Measurements from ENCODE around the gene NCOA7. TPM values are rescaled to one million over a fixed set of nuclear protein-coding genes. Genes with fewer than 3 reads are reported as not detected.

Gene NCOA7
- total RNA-seq, 4 donors from 2014 or later, result 16.7 to 28.3 (median 21.2) TPM

DNA sequence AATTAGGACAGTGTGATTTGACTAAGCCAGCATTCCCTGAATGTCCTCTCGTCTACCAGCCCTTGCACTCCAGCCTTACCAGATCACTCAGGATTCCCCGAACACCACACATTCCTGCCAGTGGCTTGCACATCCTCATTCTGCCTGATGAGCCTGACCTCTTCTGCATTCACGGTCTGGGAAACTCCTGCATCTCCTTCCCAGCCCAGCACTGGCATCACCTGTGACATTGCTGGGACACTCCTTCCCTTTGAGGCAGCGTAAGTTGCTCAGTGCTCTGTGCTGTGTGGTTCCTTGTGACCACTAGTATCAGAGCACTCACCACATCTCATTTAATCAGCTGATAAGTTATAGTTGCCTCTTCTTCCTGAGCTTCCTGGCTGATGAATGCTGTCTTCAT lies 17.3 kb downstream of the NCOA7 start:
- no peaks in the 10 kb centered on the region for H3K9me3 ChIP-seq
- H3K27ac ChIP-seq, result no peak overlapping the region
- no peak overlapping the region for H3K4me3 ChIP-seq
- H3K36me3 ChIP-seq, result no peaks in the 10 kb centered on the region
- 79 to 89% methylated on average over 3 to 4 of the region's 4 CpGs for WGBS, 2 donors (ENCODE audit: low coverage in 1 of 2)
- peaks cover 0 to 20% (median 0%) of the 10 kb centered on the region in 4 donors for H3K4me1 ChIP-seq
- intact Hi-C loops (cut with DNase I; ENCODE audit: low total_unique reads), result no loop called here
- H3K27me3 ChIP-seq, result no peaks in the 10 kb centered on the region
- no peak for TF ChIP-seq CTCF (IDR thresholded peaks at IDR 0.05)
- TF ChIP-seq POLR2A (IDR thresholded peaks at IDR 0.05), result no peak
- no peak for TF ChIP-seq EP300 (IDR thresholded peaks at IDR 0.05; ENCODE audit: low read depth)
- TF ChIP-seq POLR2AphosphoS5 (IDR thresholded peaks at IDR 0.05), result no peak
- DNase-seq, result no peak
- in situ Hi-C loops (cut with MboI; ENCODE audit: low pct_ligation_motif_present in 1 of 4, low pct_unique_long_range_greater_than_20kb in 1 of 4, low sequenced_read_pairs in 3 of 4), result no loop called here

- Histone ChIP-seq H3K27me3 (no peaks in the 10 kb centered on the region), H3K4me1 (peaks cover 0 to 20% (median 0%) of the 10 kb centered on the region in 4 donors), H3K4me3 (no peak overlapping the region), H3K9me3 (no peaks in the 10 kb centered on the region), H3K27ac (no peak overlapping the region), H3K36me3 (no peaks in the 10 kb centered on the region)
- DNase-seq, result no peak
- in situ Hi-C loops (cut with MboI; ENCODE audit: low pct_ligation_motif_present in 1 of 4, low pct_unique_long_range_greater_than_20kb in 1 of 4, low sequenced_read_pairs in 3 of 4), result no loop called here
- TF ChIP-seq POLR2A (IDR thresholded peaks at IDR 0.05) (no peak), EP300 (IDR thresholded peaks at IDR 0.05; ENCODE audit: low read depth) (no peak), CTCF (IDR thresholded peaks at IDR 0.05) (no peak), POLR2AphosphoS5 (IDR thresholded peaks at IDR 0.05) (no peak)
- intact Hi-C loops (cut with DNase I; ENCODE audit: low total_unique reads), result no loop called here
These were observed 17.8 kb downstream of the NCOA7 start for GRCh38 chr6:125808591-125808990.

- H3K4me1 ChIP-seq, result peaks cover 0 to 26% (median 2%) of the 10 kb centered on the region in 4 donors
- H3K27me3 ChIP-seq, result no peaks in the 10 kb centered on the region
- intact Hi-C loops (cut with DNase I; ENCODE audit: low total_unique reads) (no loop called here), in situ Hi-C loops (cut with MboI; ENCODE audit: low pct_ligation_motif_present in 1 of 4, low pct_unique_long_range_greater_than_20kb in 1 of 4, low sequenced_read_pairs in 3 of 4) (no loop called here)
- no peaks in the 10 kb centered on the region for H3K36me3 ChIP-seq
- DNase-seq, result no peak
- WGBS, 2 donors (ENCODE audit: low coverage in 1 of 2), result 88 to 92% methylated on average over 1 to 3 of the region's 3 CpGs
- no peaks in the 10 kb centered on the region for H3K9me3 ChIP-seq
- no peak overlapping the region for H3K4me3 ChIP-seq
- H3K27ac ChIP-seq, result no peak overlapping the region
- TF ChIP-seq POLR2AphosphoS5 (IDR thresholded peaks at IDR 0.05), result no peak
- TF ChIP-seq POLR2A (IDR thresholded peaks at IDR 0.05), result no peak
- TF ChIP-seq CTCF (IDR thresholded peaks at IDR 0.05), result no peak
- no peak for TF ChIP-seq EP300 (IDR thresholded peaks at IDR 0.05; ENCODE audit: low read depth)
These were observed 18.9 kb downstream of the NCOA7 start for GRCh38 chr6:125809570-125810170.

- Histone ChIP-seq H3K27ac (no peak overlapping the region), H3K27me3 (no peaks in the 10 kb centered on the region), H3K4me3 (no peak overlapping the region), H3K9me3 (no peaks in the 10 kb centered on the region), H3K4me1 (peaks cover 0 to 31% (median 6%) of the 10 kb centered on the region in 4 donors), H3K36me3 (no peaks in the 10 kb centered on the region)
- WGBS, 2 donors (ENCODE audit: low coverage in 1 of 2), result 84 to 85% methylated on average over 1 of the region's 1 CpG
- in situ Hi-C loops (cut with MboI; ENCODE audit: low pct_ligation_motif_present in 1 of 4, low pct_unique_long_range_greater_than_20kb in 1 of 4, low sequenced_read_pairs in 3 of 4), result no loop called here
- TF ChIP-seq EP300 (IDR thresholded peaks at IDR 0.05; ENCODE audit: low read depth) (no peak), POLR2A (IDR thresholded peaks at IDR 0.05) (no peak), CTCF (IDR thresholded peaks at IDR 0.05) (no peak), POLR2AphosphoS5 (IDR thresholded peaks at IDR 0.05) (no peak)
- intact Hi-C loops (cut with DNase I; ENCODE audit: low total_unique reads), result no loop called here
- DNase-seq, result no peak
These were observed 19.7 kb downstream of the NCOA7 start for GRCh38 chr6:125810445-125810844.
